PC-9 (cell line): ENCODE measurements around the gene MAP2K6.

Experiments
- CTCF ChIP-seq: fragments of 200-600 bp; sonication (generic); conservative IDR thresholded peaks from 2 replicates; pipeline ENCODE4 v1.6.1; 2017; ENCODE audit warnings: mixed run types, antibody characterized with exemption, mild to moderate bottlenecking, moderate library complexity
- EZH2 ChIP-seq: fragments of 200-600 bp; sonication (generic); IDR thresholded peaks from 2 replicates; pipeline ENCODE4 v1.8.0; 2017; ENCODE audit warnings: antibody characterized with exemption, low read depth

DNA sequence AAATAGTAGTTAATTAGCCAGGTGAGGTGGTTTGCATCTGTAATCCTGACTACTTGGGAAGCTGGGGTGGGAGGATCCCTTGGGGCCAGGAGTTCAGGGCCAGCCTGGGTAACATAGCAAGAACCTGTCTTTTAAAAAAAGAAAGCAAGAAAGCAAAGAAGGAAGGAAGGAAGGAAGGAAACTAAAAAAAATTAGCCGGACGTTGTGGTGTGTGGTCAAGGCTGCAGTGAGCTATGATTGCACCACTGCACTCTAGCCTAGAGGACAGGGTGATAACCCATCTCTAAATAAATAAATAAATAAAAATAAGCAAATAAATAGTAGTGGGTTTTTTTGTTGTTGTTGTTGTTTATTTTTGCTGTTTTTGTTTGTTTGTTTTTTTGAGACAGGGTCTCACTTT is 39.3 kb upstream of the MAP2K6 start:
- TF ChIP-seq CTCF (no peak), EZH2 (no peak)
